ENCODE results near the gene ENAM.
A peak's percentile ranks its signal among the peaks of the same experiment; 100 is the strongest.

Gene ENAM

GRCh38 chr4:70628444-70628843 lies at the start of gene ENAM:
TSS of gene ENAM (plus strand) at chr4:70628744. CDS start at chr4:70629501, 757 bp downstream.
- DNase-seq (ENCODE audit: low spot score), result no peak

GRCh38 chr4:70581980-70582379 lies 46.6 kb upstream of the ENAM start:
- no peak for DNase-seq (ENCODE audit: low spot score)

GRCh38 chr4:70583952-70584834 lies 44.4 kb upstream of the ENAM start:
- DNase-seq (ENCODE audit: low spot score), result peak; percentile 57

- no peak for DNase-seq (ENCODE audit: low spot score)
Measured at GRCh38 chr4:70586841-70587240, 41.7 kb upstream of the ENAM start.

- DNase-seq (ENCODE audit: low spot score), result no peak
Measured at GRCh38 chr4:70589785-70590184, 38.8 kb upstream of the ENAM start.

- no peak for DNase-seq (ENCODE audit: low spot score)
Measured at GRCh38 chr4:70591955-70592582, 36.5 kb upstream of the ENAM start, which contains the start of gene AMBN. TSS of gene AMBN (plus strand) at chr4:70592256. CDS start at chr4:70592359, 103 bp downstream.

- DNase-seq (ENCODE audit: low spot score), result no peak
Measured at GRCh38 chr4:70594196-70594595, 34.3 kb upstream of the ENAM start.

GRCh38 chr4:70600305-70600704 lies 28.2 kb upstream of the ENAM start:
- DNase-seq (ENCODE audit: low spot score), result no peak

GRCh38 chr4:70600977-70601376 lies 27.6 kb upstream of the ENAM start:
- DNase-seq (ENCODE audit: low spot score), result no peak

GRCh38 chr4:70601422-70602039 lies 27.0 kb upstream of the ENAM start:
- DNase-seq (ENCODE audit: low spot score), result peak; percentile 53

- DNase-seq (ENCODE audit: low spot score), result no peak
Measured at GRCh38 chr4:70603856-70604255, 24.7 kb upstream of the ENAM start.

GRCh38 chr4:70606459-70606858 lies 22.1 kb upstream of the ENAM start:
- DNase-seq (ENCODE audit: low spot score), result no peak

GRCh38 chr4:70607334-70607853 lies 21.1 kb upstream of the ENAM start:
- DNase-seq (ENCODE audit: low spot score), result no peak

GRCh38 chr4:70608324-70608723 lies 20.2 kb upstream of the ENAM start:
- DNase-seq (ENCODE audit: low spot score), result no peak

GRCh38 chr4:70613306-70614183 lies 15.0 kb upstream of the ENAM start:
- DNase-seq (ENCODE audit: low spot score), result no peak

- DNase-seq (ENCODE audit: low spot score), result no peak
Measured at GRCh38 chr4:70614184-70614555, 14.4 kb upstream of the ENAM start.

GRCh38 chr4:70619288-70619687 lies 9.3 kb upstream of the ENAM start:
- DNase-seq (ENCODE audit: low spot score), result no peak

- no peak for DNase-seq (ENCODE audit: low spot score)
Measured at GRCh38 chr4:70619778-70620177, 8.8 kb upstream of the ENAM start.

- no peak for DNase-seq (ENCODE audit: low spot score)
Measured at GRCh38 chr4:70623323-70623722, 5.2 kb upstream of the ENAM start.

GRCh38 chr4:70624226-70624793 lies 4.2 kb upstream of the ENAM start:
- DNase-seq (ENCODE audit: low spot score), result no peak

- no peak for DNase-seq (ENCODE audit: low spot score)
Measured at GRCh38 chr4:70627620-70628019, 924 bp upstream of the ENAM start.
